ENCODE data around the gene SMCO2.

SMCO2 gene

GRCh38 chr12:27453421-27453820 is 6.9 kb downstream of the SMCO2 start:
- DNase-seq (ENCODE audit: low read depth in 3 of 3), result no peak

DNA sequence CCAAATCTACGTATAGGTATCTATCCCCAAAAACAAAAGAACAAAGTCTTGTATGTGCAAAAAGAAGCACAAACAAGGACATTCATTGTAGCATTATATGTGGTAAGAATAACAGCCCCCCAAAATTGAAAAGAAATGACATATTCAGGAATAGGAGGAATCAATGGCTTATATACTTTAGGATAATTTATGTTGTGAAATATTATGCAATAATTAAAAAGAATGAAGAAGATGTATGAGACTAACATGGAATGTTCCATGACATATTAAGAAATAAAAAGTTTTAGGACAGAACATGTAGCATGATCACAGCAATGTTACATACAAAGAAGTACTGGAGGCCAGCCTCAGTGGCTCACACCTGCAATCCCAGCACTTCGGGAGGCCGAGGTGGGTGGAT is 9.1 kb downstream of the SMCO2 start:
- no peak for DNase-seq (ENCODE audit: low read depth in 3 of 3)

DNA sequence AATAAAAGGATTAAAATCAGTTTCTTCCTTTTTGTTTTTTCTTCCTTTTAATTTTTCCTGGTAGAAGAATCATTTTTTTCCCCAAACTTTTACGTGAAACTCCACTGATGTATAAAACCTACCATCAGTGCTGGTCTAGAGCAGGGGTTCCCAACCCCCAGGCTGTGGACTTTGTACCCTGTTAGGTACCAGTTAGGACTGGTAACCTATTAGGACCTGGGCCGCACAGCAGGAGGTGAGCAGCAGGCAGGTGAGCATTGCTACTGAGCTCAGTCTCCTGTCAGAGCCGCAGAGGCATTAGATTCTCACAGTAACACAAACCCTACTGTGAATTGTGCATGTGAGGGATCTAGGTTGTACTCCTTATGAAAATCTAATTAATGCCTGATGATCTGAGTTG is 10.1 kb downstream of the SMCO2 start:
- DNase-seq (ENCODE audit: low read depth in 3 of 3), result no peak

GRCh38 chr12:27460471-27460978 is 14.0 kb downstream of the SMCO2 start:
- DNase-seq (ENCODE audit: low read depth in 3 of 3), result peak in 1 of 3 experiments; percentile 35

- DNase-seq (ENCODE audit: low read depth in 3 of 3), result no peak
These were observed 15.7 kb downstream of the SMCO2 start for GRCh38 chr12:27462151-27462694.

DNA sequence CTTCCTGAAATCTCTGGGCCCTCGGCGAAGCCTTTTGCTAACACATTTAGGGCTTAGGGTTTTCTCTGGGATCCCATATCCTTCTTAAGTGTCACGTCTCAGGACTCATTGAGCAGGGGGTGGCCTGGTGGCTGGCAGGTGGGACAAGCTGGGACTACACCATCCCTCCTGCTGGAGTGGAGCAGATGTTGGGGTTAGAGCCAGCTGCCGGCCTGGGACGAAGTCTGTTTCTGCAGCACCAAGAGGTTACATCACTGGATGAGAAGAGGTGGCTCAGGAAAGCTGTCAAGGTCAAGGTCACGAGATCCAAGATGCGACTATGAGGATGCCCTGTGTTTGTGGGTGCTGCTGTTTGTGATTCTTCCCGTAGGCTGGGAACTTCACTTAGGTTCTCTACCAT is 16.3 kb downstream of the SMCO2 start:
- DNase-seq (ENCODE audit: low read depth in 3 of 3), result no peak

GRCh38 chr12:27463511-27464219 is 17.1 kb downstream of the SMCO2 start:
- DNase-seq (ENCODE audit: low read depth in 3 of 3), result no peak

- peak in 1 of 3 experiments; percentile 22 for DNase-seq (ENCODE audit: low read depth in 3 of 3)
These were observed 17.7 kb downstream of the SMCO2 start for GRCh38 chr12:27464220-27464554.

- no peak for DNase-seq (ENCODE audit: low read depth in 3 of 3)
These were observed 21.1 kb downstream of the SMCO2 start for GRCh38 chr12:27467641-27468040.

DNA sequence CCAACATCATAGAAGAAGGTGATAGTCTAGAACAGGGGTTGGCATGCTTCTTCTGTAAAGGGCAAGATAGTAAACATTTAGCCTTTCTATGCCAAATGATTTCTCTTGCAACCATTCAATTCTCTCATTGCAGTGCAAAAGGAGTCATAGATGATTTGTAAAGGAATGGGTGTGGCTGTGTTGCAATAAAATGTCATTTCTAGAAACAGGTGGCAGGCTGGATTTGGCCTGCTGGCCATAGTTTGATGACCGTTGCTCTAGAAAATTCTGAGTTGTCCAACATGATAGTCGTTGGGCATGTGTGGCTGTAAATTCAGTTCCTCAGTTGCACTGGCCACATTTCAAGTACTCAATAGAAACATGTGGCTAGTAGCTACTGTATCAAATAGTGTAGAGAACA is 21.7 kb downstream of the SMCO2 start:
- DNase-seq (ENCODE audit: low read depth in 3 of 3), result no peak

DNA sequence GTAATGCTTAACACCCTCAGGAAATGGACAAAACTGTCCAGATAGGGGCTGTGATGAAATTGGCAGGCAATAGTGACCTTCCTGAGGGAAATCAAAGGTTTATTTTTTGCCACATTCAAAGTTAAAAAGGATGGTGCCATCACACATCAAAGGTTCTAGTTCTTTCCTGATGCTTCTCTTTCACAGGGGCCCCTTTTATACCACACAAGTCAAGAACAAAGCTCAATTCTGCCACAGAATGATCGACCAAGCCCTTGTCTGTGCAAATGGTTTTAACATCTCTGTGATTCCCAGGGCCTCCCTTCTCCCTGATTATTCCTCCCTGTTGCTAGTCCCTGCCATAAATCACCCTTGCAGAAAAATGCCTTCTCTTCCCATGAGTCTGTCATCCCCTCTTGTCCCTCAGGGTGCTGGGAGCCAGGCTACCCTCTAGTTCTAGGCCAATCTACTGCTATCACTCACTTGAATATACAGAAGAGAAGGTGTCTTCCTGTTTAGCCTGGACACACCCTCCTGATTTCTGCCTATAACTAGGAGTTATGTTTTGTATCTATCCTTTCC is 22.7 kb downstream of the SMCO2 start:
- no peak for DNase-seq (ENCODE audit: low read depth in 3 of 3)

DNA sequence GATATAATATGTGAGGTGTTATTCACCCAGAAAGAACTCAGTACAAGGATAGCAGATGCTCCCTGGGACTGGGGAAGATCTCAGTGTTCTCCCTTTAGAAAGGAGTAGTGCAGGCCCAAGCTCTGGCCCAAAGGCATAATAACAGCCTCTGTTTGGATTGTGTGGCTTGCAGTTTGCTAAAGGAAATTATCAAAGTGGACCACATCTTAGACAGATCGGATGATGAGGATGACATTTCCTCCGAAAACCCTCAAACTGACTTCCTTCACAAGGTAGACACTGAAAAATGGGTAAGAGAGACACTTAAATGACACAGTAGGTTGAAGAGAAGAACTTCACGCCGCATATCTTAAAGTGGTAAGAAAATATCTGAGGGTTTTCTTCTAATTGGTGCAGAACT is 26.1 kb downstream of the SMCO2 start:
- DNase-seq (ENCODE audit: low read depth in 3 of 3), result no peak

DNA sequence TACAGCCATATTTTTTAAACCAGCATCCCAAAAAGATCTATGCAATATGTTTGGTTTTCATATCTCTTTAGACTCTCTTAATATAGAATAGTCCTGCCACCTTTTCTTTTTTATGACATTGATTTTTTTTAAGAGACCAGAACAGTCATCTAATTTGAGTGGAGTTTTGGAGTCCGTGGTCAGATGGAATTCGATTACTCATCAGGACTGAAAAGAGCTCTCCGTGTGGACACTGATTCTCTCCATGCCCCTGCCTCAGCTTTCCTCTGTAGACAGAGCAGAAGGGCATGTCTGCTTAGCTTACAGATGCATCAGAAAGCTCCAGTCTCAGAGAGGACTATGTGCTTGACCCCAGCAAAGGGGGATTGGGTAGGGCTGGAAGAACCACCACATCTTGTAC is 27.8 kb downstream of the SMCO2 start:
- no peak for DNase-seq (ENCODE audit: low read depth in 3 of 3)

DNA sequence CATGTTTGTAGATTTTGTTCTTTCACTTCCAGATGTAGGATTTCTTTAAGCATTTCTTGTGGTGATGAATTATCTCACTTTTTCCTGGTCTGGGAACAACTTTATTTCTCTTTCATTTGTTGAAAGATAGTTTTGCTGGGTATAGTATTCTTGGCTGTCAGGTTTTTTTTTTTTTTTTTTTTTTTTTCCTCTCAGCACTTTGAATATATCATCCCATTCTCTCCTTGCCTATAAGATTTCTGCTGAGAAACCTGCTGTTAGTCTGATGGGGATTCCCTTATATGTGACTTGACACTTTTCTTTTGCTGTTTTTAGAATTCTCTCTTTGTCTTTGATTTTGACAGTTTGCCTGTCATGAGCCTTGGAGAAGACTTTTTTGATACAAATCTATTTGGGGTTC is 30.5 kb downstream of the SMCO2 start:
- DNase-seq (ENCODE audit: low read depth in 3 of 3), result no peak

DNA sequence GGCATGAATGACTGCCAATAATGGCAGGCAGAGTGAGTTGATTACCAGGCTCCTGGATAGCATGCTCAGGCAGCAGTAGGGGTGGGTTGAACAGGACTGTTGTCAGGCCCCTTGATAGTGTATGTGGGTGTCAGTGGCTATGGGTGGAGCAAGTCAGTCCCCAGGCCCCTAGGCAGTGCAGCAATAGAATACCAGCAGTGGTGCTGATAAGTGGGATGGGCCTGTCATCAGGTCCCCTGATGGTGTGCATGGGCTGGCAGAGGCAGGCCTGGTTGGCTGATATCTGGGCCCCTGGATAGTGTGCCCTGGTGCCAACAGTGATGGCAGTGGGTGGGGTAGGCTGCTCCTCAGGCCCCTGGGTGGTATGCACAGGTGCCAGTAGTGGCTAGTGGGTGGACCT is 32.4 kb downstream of the SMCO2 start:
- no peak for DNase-seq (ENCODE audit: low read depth in 3 of 3)

DNA sequence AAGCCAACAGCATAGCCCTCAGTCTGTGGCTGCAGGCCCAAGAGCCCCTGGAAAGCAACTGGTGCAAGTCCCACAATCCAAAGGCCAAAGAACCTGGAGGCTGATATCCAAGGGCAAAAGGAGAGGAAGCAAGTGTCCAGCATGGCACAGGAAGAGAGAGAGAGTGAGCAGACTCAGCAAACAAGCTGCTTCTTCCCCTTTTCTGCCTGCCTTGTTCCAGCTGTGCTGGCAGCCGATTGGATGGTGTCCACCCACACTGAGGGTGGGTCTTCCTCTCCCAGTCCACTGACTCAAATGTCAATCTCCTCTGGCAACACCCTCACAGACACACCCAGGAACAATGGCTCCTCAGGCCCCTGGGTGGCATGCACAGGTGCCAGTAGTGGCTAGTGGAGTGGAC is 33.5 kb downstream of the SMCO2 start:
- no peak for DNase-seq (ENCODE audit: low read depth in 3 of 3)

GRCh38 chr12:27486961-27487360 is 40.4 kb downstream of the SMCO2 start:
- DNase-seq (ENCODE audit: low read depth in 3 of 3), result no peak

- no peak for DNase-seq (ENCODE audit: low read depth in 3 of 3)
These were observed 41.9 kb downstream of the SMCO2 start for GRCh38 chr12:27488479-27488878.

DNA sequence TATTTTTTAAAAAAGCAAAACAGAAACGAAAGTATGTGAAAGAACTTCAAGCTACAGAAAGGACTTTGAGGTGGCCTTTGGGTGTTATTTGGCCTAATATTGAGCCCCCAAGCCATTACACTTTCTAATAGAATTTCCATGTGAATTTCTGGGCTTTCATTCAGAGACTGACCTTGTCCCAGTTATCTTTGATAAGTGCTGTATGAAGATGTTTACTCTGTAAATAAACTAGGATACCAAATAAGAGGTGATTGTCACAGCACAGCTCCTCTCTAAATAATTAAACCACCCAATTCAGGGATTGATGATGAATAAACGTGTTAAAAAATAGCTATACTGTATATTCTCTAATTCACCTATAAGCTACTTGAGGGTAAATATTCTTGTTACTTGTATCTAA is 44.7 kb downstream of the SMCO2 start:
- DNase-seq (ENCODE audit: low read depth in 3 of 3), result no peak

DNA sequence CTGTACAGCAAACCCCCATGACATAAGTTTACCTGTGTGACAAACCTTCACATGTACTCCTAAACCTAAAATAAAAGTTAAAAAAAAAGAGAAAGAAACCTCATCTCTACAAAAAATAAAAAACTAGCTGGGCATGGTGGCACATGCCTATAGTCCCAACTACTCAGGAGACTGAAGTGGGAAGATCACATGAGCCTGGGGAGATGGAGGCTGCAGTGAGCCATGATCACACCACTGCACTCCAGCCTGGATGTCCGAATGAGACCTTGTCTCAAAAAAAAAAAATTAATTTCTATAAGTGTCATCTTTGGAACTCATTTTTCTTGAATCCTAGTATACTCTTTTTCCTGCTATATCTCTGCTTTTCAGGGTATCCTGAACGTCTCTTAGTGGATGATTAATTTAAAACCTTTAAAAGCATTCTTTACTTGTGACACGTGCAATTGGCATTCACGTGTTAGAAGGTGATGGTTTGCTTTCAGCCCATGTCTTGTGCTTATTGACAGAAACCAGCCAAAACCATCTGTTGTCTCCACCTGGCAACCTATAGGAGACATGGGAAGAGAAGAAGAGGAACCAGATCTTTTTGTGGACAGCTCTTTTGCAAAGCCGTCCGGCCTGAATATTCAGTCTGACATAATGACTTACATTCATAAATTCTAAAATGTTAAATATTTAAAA is 46.9 kb downstream of the SMCO2 start:
- DNase-seq (ENCODE audit: low read depth in 3 of 3), result no peak

GRCh38 chr12:27497446-27497845 is 50.9 kb downstream of the SMCO2 start:
- no peak for DNase-seq (ENCODE audit: low read depth in 3 of 3)

- DNase-seq (ENCODE audit: low read depth in 3 of 3), result no peak
These were observed 51.6 kb downstream of the SMCO2 start for GRCh38 chr12:27498149-27498548.

DNA sequence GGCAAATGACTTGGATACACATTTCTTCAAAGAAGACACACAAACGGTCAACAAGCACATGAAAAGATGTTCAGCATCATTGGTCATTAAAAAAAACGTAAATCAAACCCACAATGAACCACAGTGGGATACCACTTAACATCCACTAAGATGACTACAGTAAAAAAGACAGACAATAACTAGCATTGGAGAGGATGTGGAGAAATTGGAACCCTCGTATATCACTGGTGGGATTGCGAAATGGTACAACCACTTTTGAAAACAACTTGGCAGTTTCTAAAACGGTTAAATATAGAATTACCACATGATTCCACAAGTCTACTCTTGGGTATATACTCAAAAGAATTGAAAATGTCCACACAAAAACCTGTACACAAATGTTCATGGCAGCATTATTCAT is 52.2 kb downstream of the SMCO2 start:
- no peak for DNase-seq (ENCODE audit: low read depth in 3 of 3)
